Natural killer cell (primary cell): Measurements from ENCODE around the gene NPC2. TPM values are rescaled to one million over a fixed set of nuclear protein-coding genes. Genes with fewer than 3 reads are reported as not detected.
"Not testable (repeated sequence)": the region's sequence is repeated elsewhere in the genome, so short reads cannot be mapped to it uniquely, and the experiment has no call there.

Source experiments
- ATAC-seq, 3 donors: fragments of 150-1000 bp in 2 of 3; fragments of 200-7000 bp in 1 of 3; cut with Tn5 transposase; 1 replicate in 1 of 3; 2 replicates in 2 of 3; pipeline ENCODE4 v1.10.0; 2021; ENCODE audit warnings: mild to moderate bottlenecking in 2 of 3, moderate library complexity in 2 of 3
- DNase-seq, 2 donors: peaks; one replicate each; pipeline versions ENCODE4 v3.0.0 to v3.0.0-alpha.2; 2013 to 2021; ENCODE audit warnings: mixed read lengths in 1 of 2
- H3K27ac ChIP-seq: one replicate; pipeline ENCODE4 v1.5.1; 2013; ENCODE audit warnings: mild to moderate bottlenecking, low read length
- H3K27me3 ChIP-seq: one replicate; pipeline ENCODE4 v1.6.1; 2013; ENCODE audit warnings: low read length; ENCODE audit not compliant: control insufficient read depth, insufficient read depth
- H3K36me3 ChIP-seq: one replicate; pipeline ENCODE4 v1.6.1; 2013; ENCODE audit warnings: low read length; ENCODE audit not compliant: control insufficient read depth, insufficient read depth
- H3K4me1 ChIP-seq: one replicate; pipeline ENCODE4 v1.6.1; 2013; ENCODE audit warnings: low read length; ENCODE audit not compliant: control insufficient read depth, insufficient read depth
- H3K4me3 ChIP-seq: one replicate; pipeline ENCODE4 v1.5.1; 2013; ENCODE audit warnings: low read length
- H3K9me3 ChIP-seq: one replicate; pipeline ENCODE4 v1.6.1; 2013; ENCODE audit warnings: low read length; ENCODE audit not compliant: control insufficient read depth, insufficient read depth
- H3K27ac Mint-ChIP-seq, 2 donors: one replicate each; pipeline ENCODE4 v1.8.0; 2022; ENCODE audit warnings: mild to moderate bottlenecking in 2 of 2, mixed read lengths in 2 of 2, moderate library complexity in 1 of 2
- H3K27me3 Mint-ChIP-seq, 2 donors: one replicate each; pipeline ENCODE4 v1.8.0; 2022; ENCODE audit warnings: low read depth in 2 of 2, mixed read lengths in 2 of 2
- H3K36me3 Mint-ChIP-seq: one replicate; pipeline ENCODE4 v1.8.0; 2022; ENCODE audit warnings: mixed read lengths
- H3K4me1 Mint-ChIP-seq, 2 donors: one replicate each; pipeline ENCODE4 v1.8.0; 2022; ENCODE audit warnings: mixed read lengths in 2 of 2
- H3K4me3 Mint-ChIP-seq: one replicate; pipeline ENCODE4 v1.8.0; 2022; ENCODE audit warnings: mild to moderate bottlenecking, moderate library complexity, mixed read lengths
- H3K9me3 Mint-ChIP-seq, 2 donors: one replicate each; pipeline ENCODE4 v1.8.0; 2022; ENCODE audit warnings: mixed read lengths in 2 of 2
- CTCF ChIP-seq: fragments of 200-600 bp; IDR thresholded peaks from one replicate; pipeline ENCODE4 v1.8.0; 2022; ENCODE audit warnings: antibody characterized with exemption
- WGBS: methylation state at CpG from one replicate; pipeline ENCODE4 v1.1.7; 2013; ENCODE audit warnings: missing lambda C conversion rate; ENCODE audit not compliant: insufficient coverage; 5-methylcytosine and 5-hydroxymethylcytosine counted together
- intact Hi-C: fragments of 100-400 bp; cut with micrococcal nuclease; formaldehyde crosslinking; loops from one replicate; pipeline ENCODE4 v1.14.2; 2022
- total RNA-seq, 4 donors: library from RNA; stranded (reverse); fragments of 120-200 nt in 1 of 4; gene quantifications; one replicate each; pipeline versions ENCODE4 v1.2.3 to v1.2.4, GENCODE V29; 2013 to 2022

Gene NPC2
- total RNA-seq, 3 donors from 2014 or later (not counting 1 experiment from before 2014, with no cell fraction given): 33.2 to 53.6 (median 33.5) TPM

DNA sequence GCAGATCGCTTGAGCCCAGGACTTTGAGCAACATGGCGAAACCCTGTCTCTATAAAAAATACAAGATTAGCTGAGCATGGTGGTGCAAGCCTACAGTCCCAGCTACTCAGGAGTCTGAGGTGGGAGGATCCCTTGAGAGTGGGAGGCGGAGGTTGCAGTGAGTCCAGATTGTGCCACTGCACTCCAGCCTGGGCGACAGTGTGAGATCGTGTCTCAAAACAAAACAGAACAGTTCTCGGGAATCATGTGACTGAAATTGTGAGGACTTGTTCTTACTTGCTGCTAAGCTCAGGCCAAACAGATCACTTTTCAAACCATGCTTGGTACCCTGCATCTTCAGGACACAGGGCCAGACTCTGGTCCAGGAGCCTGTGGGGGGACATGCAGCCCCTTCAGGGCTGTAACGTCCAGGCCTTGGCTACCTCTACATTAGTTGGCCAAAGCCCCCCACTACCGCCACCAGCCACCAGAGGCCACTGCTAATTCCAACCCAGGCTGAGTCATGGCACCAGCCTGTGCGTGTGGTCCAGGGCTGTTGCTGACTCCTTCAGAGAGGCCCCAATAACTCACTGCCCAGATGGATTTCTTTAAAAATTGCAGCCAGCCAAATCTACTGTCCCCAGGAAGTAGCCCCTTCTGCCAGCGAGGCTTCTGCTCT lies 33.7 kb downstream of the NPC2 start:
- H3K27me3 ChIP-seq: no peaks in the 10 kb centered on the region
- no peaks in the 10 kb centered on the region for H3K9me3 ChIP-seq
- no peak overlapping the region for H3K27ac ChIP-seq
- DNase-seq: peak in 1 of 2 donors; percentile 20
- H3K4me1 Mint-ChIP-seq: no peaks in the 10 kb centered on the region
- WGBS: 80% methylated on average over 10 of the region's 10 CpGs
- H3K36me3 Mint-ChIP-seq: no peaks in the 10 kb centered on the region
- no peak overlapping the region for H3K4me3 ChIP-seq
- H3K4me3 Mint-ChIP-seq: no peak overlapping the region
- H3K27me3 Mint-ChIP-seq: peaks cover 27% of the 10 kb centered on the region in 2 donors
- ATAC-seq: peak; percentile 58 to 77 (median 60)
- H3K36me3 ChIP-seq: no peaks in the 10 kb centered on the region
- peak; percentile 53 for TF ChIP-seq CTCF
- no peak overlapping the region for H3K27ac Mint-ChIP-seq
- no peaks in the 10 kb centered on the region for H3K4me1 ChIP-seq
- intact Hi-C loops: no loop called here
- no peaks in the 10 kb centered on the region for H3K9me3 Mint-ChIP-seq

GRCh38 chr14:74457565-74457895 lies 35.6 kb downstream of the NPC2 start:
- Histone ChIP-seq H3K36me3 (no peaks in the 10 kb centered on the region), H3K9me3 (no peaks in the 10 kb centered on the region), H3K27ac (no peak overlapping the region), H3K4me1 (no peaks in the 10 kb centered on the region), H3K4me3 (no peak overlapping the region), H3K27me3 (no peaks in the 10 kb centered on the region)
- no peak for TF ChIP-seq CTCF
- Mint-ChIP-seq H3K27me3 (peaks cover 22 to 30% of the 10 kb centered on the region in 2 donors), H3K27ac (no peak overlapping the region), H3K9me3 (no peaks in the 10 kb centered on the region), H3K36me3 (no peaks in the 10 kb centered on the region), H3K4me1 (no peaks in the 10 kb centered on the region), H3K4me3 (no peak overlapping the region)
- 85% methylated on average over 4 of the region's 4 CpGs for WGBS
- no peak for ATAC-seq
- DNase-seq: no peak
- intact Hi-C loops: no loop called here

GRCh38 chr14:74456684-74457564 lies 36.2 kb downstream of the NPC2 start:
- H3K9me3 ChIP-seq: no peaks in the 10 kb centered on the region
- Mint-ChIP-seq H3K4me1 (no peaks in the 10 kb centered on the region), H3K27me3 (peaks cover 25 to 34% of the 10 kb centered on the region in 2 donors), H3K27ac (no peak overlapping the region), H3K36me3 (no peaks in the 10 kb centered on the region), H3K9me3 (no peaks in the 10 kb centered on the region), H3K4me3 (no peak overlapping the region)
- H3K27ac ChIP-seq: no peak overlapping the region
- TF ChIP-seq CTCF: no peak
- H3K36me3 ChIP-seq: no peaks in the 10 kb centered on the region
- intact Hi-C loops: no loop called here
- DNase-seq (no peak), ATAC-seq (no peak)
- no peaks in the 10 kb centered on the region for H3K27me3 ChIP-seq
- no peak overlapping the region for H3K4me3 ChIP-seq
- H3K4me1 ChIP-seq: no peaks in the 10 kb centered on the region
- WGBS: 88% methylated on average over 17 of the region's 17 CpGs

DNA sequence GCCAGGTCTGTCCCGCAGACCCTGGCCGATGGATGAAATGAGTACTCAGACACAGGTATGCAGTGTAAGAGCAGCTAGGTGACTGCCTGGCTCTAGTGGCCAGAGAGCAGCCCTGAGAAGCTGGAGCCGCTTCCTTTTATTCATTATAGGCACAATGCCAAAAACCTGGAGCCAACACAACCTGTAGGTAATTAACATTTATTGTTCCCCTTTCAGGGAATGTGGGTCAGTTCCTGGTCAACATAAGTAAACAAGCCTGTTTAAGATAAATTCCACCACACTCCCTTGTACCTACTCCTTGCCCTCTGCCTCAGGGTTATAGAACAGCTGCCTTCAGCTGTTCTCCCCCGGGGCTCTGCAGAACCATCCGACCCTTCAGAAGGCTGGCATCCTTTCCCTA lies 38.7 kb downstream of the NPC2 start:
- peaks cover 19 to 27% of the 10 kb centered on the region in 2 donors for H3K27me3 Mint-ChIP-seq

More for the DNA sequence above, 38.7 kb downstream of the NPC2 start:
- H3K9me3 ChIP-seq, H3K4me3 ChIP-seq, ATAC-seq, H3K4me3 Mint-ChIP-seq, H3K9me3 Mint-ChIP-seq, H3K4me1 Mint-ChIP-seq, DNase-seq, H3K27me3 ChIP-seq, H3K27ac Mint-ChIP-seq, H3K36me3 ChIP-seq, intact Hi-C loops, H3K4me1 ChIP-seq, H3K36me3 Mint-ChIP-seq, H3K27ac ChIP-seq: not testable (repeated sequence)
- WGBS: 88% methylated on average over 5 of the region's 5 CpGs
